HG03439 (cell line): Measurements from ENCODE around the gene TRIM71.
"Not testable (repeated sequence)": the region's sequence is repeated elsewhere in the genome, so short reads cannot be mapped to it uniquely, and the experiment has no call there.

Source experiments
- ATAC-seq: cut with Tn5 transposase; IDR thresholded peaks from one replicate; pipeline ENCODE4 v1.9.1; 2021; ENCODE audit warnings: mild to moderate bottlenecking, moderate library complexity; ENCODE audit not compliant: unreplicated experiment

The TRIM71 gene

GRCh38 chr3:32886911-32887310 lies 69.1 kb downstream of the TRIM71 start:
- ATAC-seq: no peak

DNA sequence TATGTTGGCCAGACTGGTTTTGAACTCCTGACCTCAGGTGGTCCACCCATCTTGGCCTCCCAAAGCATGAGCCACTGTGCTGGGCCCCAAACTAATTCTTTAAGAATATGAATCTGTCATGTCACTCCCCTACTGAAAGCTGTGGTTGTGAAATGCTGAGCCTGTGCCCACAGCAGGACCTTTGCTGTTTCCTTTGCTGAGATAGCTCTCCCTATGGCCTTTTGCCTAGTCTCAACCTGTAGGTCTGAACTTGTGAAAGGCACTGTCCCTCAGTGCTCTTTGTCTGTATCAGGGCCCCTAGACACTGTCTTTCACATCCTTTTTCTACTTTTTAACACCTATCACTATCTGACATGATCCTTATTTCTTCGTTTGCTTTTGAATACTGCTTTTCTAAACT lies 70.9 kb downstream of the TRIM71 start:
- ATAC-seq: peak; percentile 91

DNA sequence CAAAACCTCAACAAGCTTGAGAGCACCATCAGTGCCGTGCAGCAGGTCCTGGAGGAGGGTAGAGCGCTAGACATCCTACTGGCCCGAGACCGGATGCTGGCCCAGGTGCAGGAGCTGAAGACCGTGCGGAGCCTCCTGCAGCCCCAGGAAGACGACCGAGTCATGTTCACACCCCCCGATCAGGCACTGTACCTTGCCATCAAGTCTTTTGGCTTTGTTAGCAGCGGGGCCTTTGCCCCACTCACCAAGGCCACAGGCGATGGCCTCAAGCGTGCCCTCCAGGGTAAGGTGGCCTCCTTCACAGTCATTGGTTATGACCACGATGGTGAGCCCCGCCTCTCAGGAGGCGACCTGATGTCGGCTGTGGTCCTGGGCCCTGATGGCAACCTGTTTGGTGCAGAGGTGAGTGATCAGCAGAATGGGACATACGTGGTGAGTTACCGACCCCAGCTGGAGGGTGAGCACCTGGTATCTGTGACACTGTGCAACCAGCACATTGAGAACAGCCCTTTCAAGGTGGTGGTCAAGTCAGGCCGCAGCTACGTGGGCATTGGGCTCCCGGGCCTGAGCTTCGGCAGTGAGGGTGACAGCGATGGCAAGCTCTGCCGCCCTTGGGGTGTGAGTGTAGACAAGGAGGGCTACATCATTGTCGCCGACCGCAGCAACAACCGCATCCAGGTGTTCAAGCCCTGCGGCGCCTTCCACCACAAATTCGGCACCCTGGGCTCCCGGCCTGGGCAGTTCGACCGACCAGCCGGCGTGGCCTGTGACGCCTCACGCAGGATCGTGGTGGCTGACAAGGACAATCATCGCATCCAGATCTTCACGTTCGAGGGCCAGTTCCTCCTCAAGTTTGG lies 72.9 kb downstream of the TRIM71 start:
- ATAC-seq: no peak

DNA sequence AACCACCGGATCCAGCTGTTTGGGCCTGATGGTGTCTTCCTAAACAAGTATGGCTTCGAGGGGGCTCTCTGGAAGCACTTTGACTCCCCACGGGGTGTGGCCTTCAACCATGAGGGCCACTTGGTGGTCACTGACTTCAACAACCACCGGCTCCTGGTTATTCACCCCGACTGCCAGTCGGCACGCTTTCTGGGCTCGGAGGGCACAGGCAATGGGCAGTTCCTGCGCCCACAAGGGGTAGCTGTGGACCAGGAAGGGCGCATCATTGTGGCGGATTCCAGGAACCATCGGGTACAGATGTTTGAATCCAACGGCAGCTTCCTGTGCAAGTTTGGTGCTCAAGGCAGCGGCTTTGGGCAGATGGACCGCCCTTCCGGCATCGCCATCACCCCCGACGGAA lies 73.6 kb downstream of the TRIM71 start:
- no peak for ATAC-seq

GRCh38 chr3:32892625-32893598 lies 75.1 kb downstream of the TRIM71 start:
- ATAC-seq: no peak

GRCh38 chr3:32894977-32895376 lies 77.2 kb downstream of the TRIM71 start:
- no peak for ATAC-seq

GRCh38 chr3:32895701-32896100 lies 77.9 kb downstream of the TRIM71 start:
- ATAC-seq: no peak

DNA sequence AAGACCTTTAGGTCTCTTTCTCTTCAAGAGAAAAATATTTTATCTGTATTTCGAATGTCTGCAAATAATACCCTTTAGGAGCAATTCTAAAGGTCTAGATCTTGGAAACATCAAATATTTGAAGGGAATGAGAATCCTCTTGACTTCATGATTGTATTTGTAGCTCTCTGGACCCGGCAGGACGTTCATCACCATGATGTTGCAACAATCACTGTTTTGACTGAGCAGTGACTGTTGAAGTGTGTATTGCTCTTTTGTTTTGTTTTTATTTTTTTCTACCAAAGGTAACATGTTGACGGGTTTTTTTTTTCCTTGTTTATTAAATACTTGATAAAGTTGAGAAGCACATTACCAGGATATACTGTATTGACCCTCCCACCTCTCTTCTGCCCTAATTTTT lies 78.3 kb downstream of the TRIM71 start:
- ATAC-seq: no peak

DNA sequence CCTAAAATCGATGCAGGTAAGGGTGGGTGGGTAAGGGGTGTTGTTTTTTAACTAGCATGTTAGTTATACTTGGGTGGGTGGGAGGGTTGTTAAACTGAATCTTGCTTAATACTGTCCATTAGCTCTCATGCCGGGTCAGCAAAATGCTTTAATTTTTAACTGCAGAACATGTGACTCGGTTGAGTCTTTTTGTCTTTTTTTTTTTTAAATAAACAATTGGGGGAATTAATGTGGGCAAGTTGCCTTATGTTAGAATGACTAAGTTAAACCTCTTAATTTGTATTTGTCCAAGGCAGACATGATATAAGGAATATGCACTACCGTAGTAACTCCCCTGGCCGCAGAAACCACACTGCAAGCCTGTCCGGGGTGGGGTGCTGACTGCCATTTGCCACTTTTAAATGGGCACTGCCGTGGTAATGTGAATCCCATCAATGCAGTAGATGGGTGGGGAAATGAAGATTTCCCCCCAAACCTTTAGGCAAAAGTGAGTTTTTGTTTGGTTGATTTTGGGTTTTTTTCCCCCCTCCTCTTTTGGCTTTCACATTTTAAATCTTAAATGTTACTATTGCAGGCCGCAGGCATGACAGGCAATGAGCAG lies 79.3 kb downstream of the TRIM71 start:
- ATAC-seq: no peak

DNA sequence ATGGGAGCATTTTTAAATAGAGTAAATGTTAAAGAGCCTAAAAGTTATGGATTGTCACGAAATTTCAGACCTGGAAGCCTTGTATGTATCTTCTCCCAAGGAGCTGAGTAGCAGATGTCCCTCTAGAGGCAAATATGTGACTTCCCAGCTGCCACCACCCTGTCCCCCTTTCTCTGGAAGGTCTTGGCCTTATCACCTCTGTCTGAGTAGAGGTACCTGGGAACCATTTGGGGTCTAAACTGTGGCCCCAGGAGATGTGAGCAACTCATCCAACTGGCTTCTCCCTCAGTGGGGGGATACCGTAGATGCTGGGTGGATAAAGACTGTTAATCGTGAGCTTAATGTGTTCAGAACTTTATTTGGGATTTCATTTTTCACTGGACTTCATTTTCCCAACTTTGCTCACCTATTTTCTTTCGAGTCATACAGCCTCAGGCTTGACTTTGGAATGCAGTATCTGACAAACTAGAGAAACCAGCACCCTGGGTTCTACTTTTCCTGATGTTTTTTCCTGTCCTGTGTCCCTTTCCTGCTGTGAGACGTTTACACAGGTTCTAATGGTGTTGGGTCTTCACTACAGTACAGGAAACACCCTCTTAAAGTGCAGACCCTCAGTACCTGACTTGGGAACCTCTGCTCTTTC lies 80.3 kb downstream of the TRIM71 start:
- no peak for ATAC-seq

- ATAC-seq: no peak
These were observed 81.5 kb downstream of the TRIM71 start for GRCh38 chr3:32899265-32899664.

GRCh38 chr3:32901005-32901932 lies 83.5 kb downstream of the TRIM71 start:
- ATAC-seq: no peak

DNA sequence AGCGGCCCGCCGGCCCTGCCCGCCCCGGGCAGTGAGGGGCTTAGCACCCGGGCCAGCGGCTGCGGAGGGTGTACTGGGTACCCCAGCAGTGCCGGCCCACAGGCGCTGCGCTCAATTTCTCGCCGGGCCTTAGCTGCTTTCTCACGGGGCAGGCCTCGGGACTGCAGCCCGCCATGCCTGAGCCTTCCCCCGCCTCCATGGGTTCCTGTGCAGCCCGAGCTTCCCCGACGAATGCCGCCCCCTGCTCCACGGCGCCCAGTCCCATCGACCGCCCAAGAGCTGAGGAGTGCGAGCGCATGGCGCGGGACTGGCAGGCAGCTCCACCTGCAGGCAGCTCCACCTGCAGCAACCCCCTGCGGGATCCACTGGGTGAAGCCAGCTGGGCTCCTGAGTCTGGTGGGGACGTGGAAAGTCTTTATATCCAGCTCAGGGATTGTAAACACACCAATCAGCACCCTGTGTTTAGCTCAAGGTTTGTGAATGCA lies 85.1 kb downstream of the TRIM71 start:
- ATAC-seq: not testable (repeated sequence)

GRCh38 chr3:32903953-32904352 lies 86.2 kb downstream of the TRIM71 start:
- no peak for ATAC-seq

DNA sequence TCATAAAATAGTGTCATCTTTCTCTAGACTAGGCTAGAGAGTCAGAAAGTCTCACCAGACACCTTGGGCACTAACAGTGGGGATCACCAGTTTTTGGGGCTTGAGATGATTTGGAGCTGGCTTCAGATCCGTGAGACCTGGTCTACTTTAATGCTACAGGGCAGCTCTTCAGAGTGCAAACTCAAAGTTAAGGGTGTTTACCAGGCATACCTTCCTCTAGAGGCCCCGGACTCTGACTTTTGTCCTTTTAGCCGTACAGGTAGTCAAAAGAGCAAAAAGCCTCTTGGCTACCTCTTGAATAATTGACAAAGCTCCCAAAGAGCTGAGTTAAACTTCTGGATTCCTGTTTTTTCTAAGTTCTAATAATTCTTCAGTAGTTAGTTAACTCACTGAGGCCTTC lies 92.2 kb downstream of the TRIM71 start:
- no peak for ATAC-seq

DNA sequence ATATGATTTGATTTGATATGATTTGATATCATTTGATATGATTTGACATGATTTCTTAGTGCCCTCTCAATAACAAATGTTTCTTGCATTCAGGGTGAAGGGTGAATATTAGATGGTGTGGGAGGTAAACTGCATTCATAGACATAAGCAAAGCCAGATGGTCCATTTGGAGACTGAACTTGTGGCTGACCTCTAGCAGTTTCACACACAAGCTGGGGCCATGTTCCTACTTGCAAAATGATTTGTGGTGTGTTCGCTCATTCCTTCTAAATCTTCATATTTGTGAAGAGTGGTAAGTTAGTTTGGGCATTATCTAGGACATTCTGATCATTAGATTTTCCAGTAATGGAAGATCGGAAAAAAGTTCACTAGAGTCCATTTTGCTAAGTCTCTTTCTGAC lies 93.2 kb downstream of the TRIM71 start:
- no peak for ATAC-seq

- no peak for ATAC-seq
These were observed 94.2 kb downstream of the TRIM71 start for GRCh38 chr3:32912046-32912445.

DNA sequence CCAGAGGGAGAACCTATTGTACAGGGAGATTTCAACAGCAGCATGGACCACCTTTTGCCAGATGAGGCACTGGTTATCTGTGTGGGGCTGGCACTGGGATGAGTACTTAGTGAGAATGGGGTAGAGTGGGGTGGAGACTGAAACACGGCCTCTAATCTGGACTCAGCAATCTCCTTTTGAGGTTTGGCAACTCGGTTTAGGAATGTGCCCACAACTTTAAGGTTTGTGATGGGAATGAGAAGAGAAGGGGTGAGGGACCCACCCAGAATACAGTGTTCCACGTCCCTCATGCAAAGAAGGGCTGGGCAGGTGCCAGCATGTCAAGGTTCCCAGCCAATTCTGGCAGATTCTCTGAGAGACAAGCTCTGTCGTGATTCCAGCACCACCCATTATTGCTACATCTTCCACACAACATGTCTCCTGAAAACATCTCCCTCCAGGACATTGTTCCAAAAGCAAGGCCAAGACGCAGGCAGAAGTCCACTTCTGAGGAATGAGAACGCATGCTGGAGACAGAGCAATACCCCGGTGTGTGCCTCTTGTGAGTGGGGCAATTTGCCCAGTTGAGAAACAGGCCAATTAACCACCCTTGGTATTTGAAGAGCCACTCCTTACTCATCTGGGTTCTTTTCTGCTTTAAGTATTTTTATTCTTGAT lies 96.1 kb downstream of the TRIM71 start:
- no peak for ATAC-seq

DNA sequence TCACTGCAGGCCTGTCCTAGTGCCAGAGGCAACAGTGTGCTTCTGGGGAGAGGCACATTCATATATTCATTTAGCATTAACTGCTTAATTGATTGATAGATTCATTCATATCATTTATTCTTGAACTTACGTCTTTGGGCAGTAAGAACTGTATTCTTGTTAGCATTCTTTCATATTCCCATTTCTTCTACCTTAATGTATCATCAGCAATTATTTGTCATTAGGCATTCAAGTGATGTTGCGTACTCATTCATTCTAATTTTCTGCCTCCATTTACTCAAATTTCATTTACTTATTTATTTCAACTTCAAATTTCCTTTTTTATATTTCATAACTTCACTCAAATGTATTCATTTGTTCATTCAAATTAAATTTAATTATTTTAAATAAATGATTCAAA lies 102.1 kb downstream of the TRIM71 start:
- ATAC-seq: no peak
